H1 (cell line): ENCODE data around the gene MIP. TPM values are rescaled to one million over a fixed set of nuclear protein-coding genes. Genes with fewer than 3 reads are reported as not detected.

Experiments used
- CBX5 ChIP-seq: fragments of 300-800, 300-1000 bp; sonication (generic); IDR thresholded peaks from 2 replicates; pipeline ENCODE4 v1.7.1; 2016; ENCODE audit warnings: antibody characterized with exemption, low read length, low read depth
- CBX8 ChIP-seq: fragments of 300-800, 300-1000 bp; sonication (generic); IDR thresholded peaks from 2 replicates; pipeline ENCODE4 v1.7.1; 2016; ENCODE audit warnings: low read depth, low read length, borderline replicate concordance
- CTCF ChIP-seq, 3 experiments: IDR thresholded peaks; 1 replicate in 2 of 3; 2 replicates in 1 of 3; pipeline versions ENCODE4 v1.5.1 to v1.6.1; 2011; ENCODE audit warnings: low read length in 3 of 3, mild to moderate bottlenecking in 3 of 3, inconsistent platforms in 2 of 3, low read depth in 1 of 3, moderate library complexity in 1 of 3; ENCODE audit not compliant: insufficient read depth in 1 of 3; ENCODE audit errors: control extremely low read depth in 1 of 3
- KDM1A ChIP-seq: fragments of 200-600, 300-600 bp; sonication (generic); IDR thresholded peaks from 2 replicates; pipeline ENCODE4 v1.7.1; 2016; ENCODE audit warnings: mild to moderate bottlenecking, low read length, borderline replicate concordance
- NRF1 ChIP-seq: IDR thresholded peaks from 2 replicates; pipeline ENCODE4 v1.6.1; 2011; ENCODE audit warnings: mild to moderate bottlenecking, low read depth, low read length, improper control_type of control experiment
- polyA plus RNA-seq, 7 experiments: library from polyadenylated mRNA; depleted of rRNA in 3 of 7; stranded (reverse) in 5 of 7; unstranded in 2 of 7; fragments of >200 nt in 5 of 7; fragments of 200-250 nt in 2 of 7; gene quantifications; 1 replicate in 5 of 7; 2 replicates in 1 of 7; 4 replicates in 1 of 7; pipeline versions ENCODE4 v1.2.1 to v1.2.3, GENCODE V29; 2011 to 2013; ENCODE audit warnings: missing spikeins in 2 of 7, mixed read lengths in 2 of 7
- total RNA-seq: library from RNA; stranded (reverse); fragmentation: NEBNext Ultra II Directional; extraction: Animal tissue kit (Norgen Biotek cat#: 25700); gene quantifications from 2 replicates; pipeline ENCODE4 v1.2.1, GENCODE V29; 2021

Gene MIP
- total and polyA plus RNA-seq, 2 of the 8 experiments (the other 6 are each of a cell fraction or from before 2014, with no cell fraction given), result 0.05 TPM; not detected in 1

GRCh38 chr12:56476143-56476542, 21.7 kb upstream of the MIP start (continued):
- TF ChIP-seq CBX5 (no peak), NRF1 (no peak), CBX8 (no peak), CTCF (IDR thresholded peaks at IDR 0.05; ENCODE audit: control extremely low read depth in 1 of 3, insufficient read depth in 1 of 3, low read depth in 1 of 3, low read length in 3 of 3) (no peak), KDM1A (no peak)
